Endothelial cell of umbilical vein (primary cell): ENCODE measurements around the gene DOCK1. TPM values are rescaled to one million over a fixed set of nuclear protein-coding genes. Genes with fewer than 3 reads are reported as not detected.

ENCODE experiments used
- BruUV-seq: library from RNA; stranded (reverse); fragments of 400-500 nt; replicated peaks from 2 replicates; lab custom pipeline; 2021; lab: Mats Ljungman, UMichigan
- CTCF ChIA-PET: fragments of 300-600, 350-600 bp; sonication (Branson Sonifier 250); formaldehyde crosslinking; loops from one replicate; lab custom pipeline; 2021; ENCODE audit warnings: antibody characterized with exemption, inconsistent platforms; lab: Charles Lee
- POLR2A ChIA-PET: fragments of 300-600, 350-600 bp; sonication (Branson Sonifier 250); formaldehyde crosslinking; loops from one replicate; lab custom pipeline; 2021; ENCODE audit warnings: antibody characterized with exemption, inconsistent platforms; lab: Charles Lee
- DNase-seq: peaks from one replicate; pipeline ENCODE4 v3.0.0-alpha.2; 2011; ENCODE audit warnings: low read depth, low spot score
- FAIRE-seq: peaks from 2 replicates; lab custom pipeline; 2011; peaks lifted over from hg19 to GRCh38; lab: Jason Lieb, UNC
- H2AFZ ChIP-seq: 2 replicates; pipeline ENCODE4 v1.6.0; 2012; ENCODE audit warnings: low read depth, low read length, control low read depth, inconsistent platforms
- H3K27ac ChIP-seq: 2 replicates; pipeline ENCODE4 v1.5.1; 2011; ENCODE audit warnings: low read depth, mild to moderate bottlenecking, control low read depth, low read length, moderate library complexity; ENCODE audit not compliant: insufficient read depth
- H3K27me3 ChIP-seq, 2 experiments: 2 replicates each; pipeline versions ENCODE4 v1.6.0 to v1.6.1; 2011; ENCODE audit warnings: low read length in 2 of 2, mixed read lengths in 1 of 2; ENCODE audit not compliant: control insufficient read depth in 2 of 2, insufficient read depth in 2 of 2
- H3K36me3 ChIP-seq, 2 experiments: 2 replicates in 1 of 2; 3 replicates in 1 of 2; pipeline ENCODE4 v1.5.1; 2011; ENCODE audit warnings: low read length in 2 of 2, mild to moderate bottlenecking in 1 of 2, moderate library complexity in 1 of 2; ENCODE audit not compliant: control insufficient read depth in 2 of 2, insufficient read depth in 2 of 2; ENCODE audit errors: extremely low read depth in 1 of 2
- H3K4me1 ChIP-seq: 3 replicates; pipeline ENCODE4 v1.5.1; 2011; ENCODE audit warnings: mild to moderate bottlenecking, low read length; ENCODE audit not compliant: control insufficient read depth, insufficient read depth; ENCODE audit errors: extremely low read depth
- H3K4me2 ChIP-seq: 2 replicates; pipeline ENCODE4 v1.6.1; 2011; ENCODE audit warnings: low read length, control low read depth, mixed read lengths; ENCODE audit not compliant: insufficient read depth
- H3K4me3 ChIP-seq, 3 experiments: fragments of 200-600 bp in 1 of 3; sonication (generic), shearing (Covaris generic) in 1 of 3; replicated peaks in 1 of 3; 2 replicates each; pipeline ENCODE4 v1.5.1; 2011 to 2016; ENCODE audit warnings: control low read depth in 3 of 3, low read length in 3 of 3, mild to moderate bottlenecking in 2 of 3, inconsistent platforms in 1 of 3, low read depth in 1 of 3, moderate library complexity in 1 of 3; ENCODE audit not compliant: insufficient read depth in 1 of 3
- H3K79me2 ChIP-seq: 2 replicates; pipeline ENCODE4 v1.6.0; 2012; ENCODE audit warnings: low read length, inconsistent platforms; ENCODE audit not compliant: control insufficient read depth, insufficient read depth
- H3K9ac ChIP-seq: replicated peaks from 2 replicates; pipeline ENCODE3; 2011; ENCODE audit warnings: low read length, control low read depth; ENCODE audit not compliant: insufficient read depth; ENCODE audit errors: extremely low read depth
- H3K9me1 ChIP-seq: replicated peaks from 3 replicates; pipeline ENCODE4 v1.6.0; 2011; ENCODE audit warnings: mild to moderate bottlenecking, low read length; ENCODE audit not compliant: control insufficient read depth, insufficient read depth; ENCODE audit errors: extremely low read depth
- H3K9me3 ChIP-seq: replicated peaks from 2 replicates; pipeline ENCODE4 v1.5.1; 2012; ENCODE audit warnings: low read length, inconsistent platforms; ENCODE audit not compliant: control insufficient read depth, insufficient read depth
- H4K20me1 ChIP-seq: replicated peaks from 2 replicates; pipeline ENCODE3; 2011; ENCODE audit warnings: mild to moderate bottlenecking, low read length; ENCODE audit not compliant: control insufficient read depth, insufficient read depth; ENCODE audit errors: extremely low read depth
- EZH2 ChIP-seq: IDR thresholded peaks from 2 replicates; pipeline ENCODE4 v1.6.1; 2012; ENCODE audit warnings: borderline replicate concordance, low read depth, mild to moderate bottlenecking, moderate library complexity, low read length, inconsistent platforms; ENCODE audit not compliant: severe bottlenecking
- FOS ChIP-seq: IDR thresholded peaks from 2 replicates; pipeline ENCODE4 v1.6.1; 2011; ENCODE audit warnings: mild to moderate bottlenecking, low read length, moderate library complexity, borderline replicate concordance; ENCODE audit not compliant: insufficient read depth
- GATA2 ChIP-seq: IDR thresholded peaks from 2 replicates; pipeline ENCODE4 v1.7.0; 2011; ENCODE audit warnings: low read depth, mild to moderate bottlenecking, moderate library complexity, mixed read lengths, low read length; ENCODE audit not compliant: insufficient read length, insufficient read depth
- JUN ChIP-seq: IDR thresholded peaks from 2 replicates; pipeline ENCODE4 v1.6.1; 2011; ENCODE audit warnings: borderline replicate concordance, low read depth; ENCODE audit not compliant: insufficient read length, insufficient read depth
- MYC ChIP-seq: IDR thresholded peaks from one replicate; pipeline ENCODE4 v1.6.1; 2011; ENCODE audit warnings: mild to moderate bottlenecking, low read depth, low read length
- POLR2A ChIP-seq: IDR thresholded peaks from 2 replicates; pipeline ENCODE4 v1.6.1; 2012; ENCODE audit warnings: low read depth, mild to moderate bottlenecking, control low read depth, low read length
- POLR2AphosphoS5 ChIP-seq: IDR thresholded peaks from 2 replicates; pipeline ENCODE4 v1.6.1; 2012; ENCODE audit warnings: low read depth, mild to moderate bottlenecking, control low read depth, low read length, moderate library complexity; ENCODE audit not compliant: insufficient read depth
- dilution Hi-C: fragments of 300-500 bp; cut with MboI; formaldehyde crosslinking; loops from one replicate; pipeline ENCODE4 v1.15.0; 2019; ENCODE audit warnings: low sequenced_read_pairs; ENCODE audit not compliant: extremely low pct_ligation_motif_present
- intact Hi-C: fragments of 100-400 bp; cut with micrococcal nuclease; formaldehyde crosslinking; loops from one replicate; pipeline ENCODE4 v1.10.0; 2022
- polyA plus RNA-seq, 4 experiments: library from polyadenylated mRNA; depleted of rRNA in 3 of 4; stranded (reverse) in 3 of 4; unstranded in 1 of 4; fragments of >200 nt; gene quantifications; 2 replicates each; pipeline versions ENCODE4 v1.2.1 to v1.2.3, GENCODE V29; 2011 to 2012; ENCODE audit warnings: missing spikeins in 1 of 4
- total RNA-seq: library from RNA; stranded (reverse); gene quantifications from 2 replicates; pipeline ENCODE4 v1.2.3, GENCODE V29; 2021
- TF ChIP-seq, protein P1 (sequence below), 2 donors: IDR thresholded peaks; 1 replicate in 1 of 2; 2 replicates in 1 of 2; pipeline ENCODE4 v1.5.1; 2011; ENCODE audit warnings: low read length in 2 of 2, mild to moderate bottlenecking in 2 of 2, moderate library complexity in 2 of 2, control low read depth in 1 of 2, inconsistent platforms in 1 of 2, low read depth in 1 of 2; ENCODE audit not compliant: insufficient read depth in 1 of 2; ENCODE audit errors: extremely low read depth in 1 of 2
- TF ChIP-seq, protein P2 (sequence below): IDR thresholded peaks from 2 replicates; pipeline ENCODE4 v1.6.1; 2011; ENCODE audit not compliant: insufficient read depth, insufficient read length

DOCK1 gene
- total and polyA plus RNA-seq, 2 donors (not counting 3 experiments of a cell fraction or from before 2014, with no cell fraction given), result 22.5 to 83.1 TPM

DNA sequence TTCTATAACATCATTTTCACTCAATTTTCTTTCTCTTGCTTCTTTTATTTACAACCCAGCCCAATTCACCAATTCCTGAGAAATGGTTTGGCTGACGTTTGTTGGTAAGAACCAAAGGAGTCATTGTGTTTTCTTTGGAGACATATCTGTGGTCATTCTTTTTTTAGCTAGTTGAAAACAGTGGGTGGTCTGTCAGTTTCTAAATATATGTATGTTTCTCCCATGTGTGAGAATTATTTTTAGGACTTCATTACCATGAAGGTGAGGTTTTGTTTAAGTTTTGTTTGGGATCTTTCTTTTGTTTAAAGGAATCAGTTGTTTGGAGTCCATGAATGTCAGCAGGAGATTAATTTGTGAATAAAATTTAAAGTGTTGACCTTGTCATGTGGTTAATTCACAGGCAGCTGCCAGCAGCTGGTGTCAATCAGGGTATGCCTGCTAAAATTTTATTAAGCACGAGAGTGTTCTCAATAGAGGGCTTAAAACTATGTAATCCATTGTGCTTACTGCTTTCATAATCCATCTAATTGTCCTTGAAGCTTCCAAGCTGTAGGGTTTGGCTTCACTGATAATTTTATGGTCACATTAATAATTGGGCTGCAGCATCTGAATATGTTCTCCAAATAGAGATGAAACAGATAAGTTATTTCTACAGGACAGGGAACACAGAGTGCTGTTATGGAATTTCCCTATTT is 252.4 kb downstream of the DOCK1 start:
- Histone ChIP-seq H3K4me2 (no peak overlapping the region), H3K9me3 (no peaks in the 10 kb centered on the region), H3K36me3 (peaks cover 0 to 2% of the 10 kb centered on the region in 2 experiments), H2AFZ (no peak overlapping the region), H3K4me3 (no peak overlapping the region), H3K9me1 (no peaks in the 10 kb centered on the region), H3K79me2 (no peaks in the 10 kb centered on the region), H3K27ac (no peak overlapping the region), H3K27me3 (no peaks in the 10 kb centered on the region), H3K4me1 (no peaks in the 10 kb centered on the region), H4K20me1 (peaks cover 5% of the 10 kb centered on the region), H3K9ac (no peak overlapping the region)
- ChIA-PET POLR2A (no interaction called here), CTCF (no interaction called here)
- intact Hi-C loops (no loop called here), dilution Hi-C loops (no loop called here)
- FAIRE-seq (no peak), DNase-seq (no peak)
- BruUV-seq, result no TSS peak
- TF ChIP-seq, protein P1, sequence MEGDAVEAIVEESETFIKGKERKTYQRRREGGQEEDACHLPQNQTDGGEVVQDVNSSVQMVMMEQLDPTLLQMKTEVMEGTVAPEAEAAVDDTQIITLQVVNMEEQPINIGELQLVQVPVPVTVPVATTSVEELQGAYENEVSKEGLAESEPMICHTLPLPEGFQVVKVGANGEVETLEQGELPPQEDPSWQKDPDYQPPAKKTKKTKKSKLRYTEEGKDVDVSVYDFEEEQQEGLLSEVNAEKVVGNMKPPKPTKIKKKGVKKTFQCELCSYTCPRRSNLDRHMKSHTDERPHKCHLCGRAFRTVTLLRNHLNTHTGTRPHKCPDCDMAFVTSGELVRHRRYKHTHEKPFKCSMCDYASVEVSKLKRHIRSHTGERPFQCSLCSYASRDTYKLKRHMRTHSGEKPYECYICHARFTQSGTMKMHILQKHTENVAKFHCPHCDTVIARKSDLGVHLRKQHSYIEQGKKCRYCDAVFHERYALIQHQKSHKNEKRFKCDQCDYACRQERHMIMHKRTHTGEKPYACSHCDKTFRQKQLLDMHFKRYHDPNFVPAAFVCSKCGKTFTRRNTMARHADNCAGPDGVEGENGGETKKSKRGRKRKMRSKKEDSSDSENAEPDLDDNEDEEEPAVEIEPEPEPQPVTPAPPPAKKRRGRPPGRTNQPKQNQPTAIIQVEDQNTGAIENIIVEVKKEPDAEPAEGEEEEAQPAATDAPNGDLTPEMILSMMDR (IDR thresholded peaks at IDR 0.05; ENCODE audit: extremely low read depth in 1 of 2, insufficient read depth in 1 of 2, low read depth in 1 of 2, low read length in 2 of 2), result no peak
- no peak for TF ChIP-seq EZH2
- no peak for TF ChIP-seq POLR2AphosphoS5
- TF ChIP-seq, protein P2, sequence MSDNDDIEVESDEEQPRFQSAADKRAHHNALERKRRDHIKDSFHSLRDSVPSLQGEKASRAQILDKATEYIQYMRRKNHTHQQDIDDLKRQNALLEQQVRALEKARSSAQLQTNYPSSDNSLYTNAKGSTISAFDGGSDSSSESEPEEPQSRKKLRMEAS, result no peak
- no peak for TF ChIP-seq POLR2A
- TF ChIP-seq GATA2, result no peak
- no peak for TF ChIP-seq MYC
- TF ChIP-seq JUN, result no peak
- no peak for TF ChIP-seq FOS
